CD4-positive, alpha-beta T cell treated with Interleukin-2 at 100 ng/mL for 4 hours (primary cell): ENCODE data around the gene EME2.

Experiments used
- DNase-seq: peaks from one replicate; pipeline ENCODE4 v3.0.0-alpha.2; 2020; ENCODE audit warnings: low spot score

EME2 gene

DNA sequence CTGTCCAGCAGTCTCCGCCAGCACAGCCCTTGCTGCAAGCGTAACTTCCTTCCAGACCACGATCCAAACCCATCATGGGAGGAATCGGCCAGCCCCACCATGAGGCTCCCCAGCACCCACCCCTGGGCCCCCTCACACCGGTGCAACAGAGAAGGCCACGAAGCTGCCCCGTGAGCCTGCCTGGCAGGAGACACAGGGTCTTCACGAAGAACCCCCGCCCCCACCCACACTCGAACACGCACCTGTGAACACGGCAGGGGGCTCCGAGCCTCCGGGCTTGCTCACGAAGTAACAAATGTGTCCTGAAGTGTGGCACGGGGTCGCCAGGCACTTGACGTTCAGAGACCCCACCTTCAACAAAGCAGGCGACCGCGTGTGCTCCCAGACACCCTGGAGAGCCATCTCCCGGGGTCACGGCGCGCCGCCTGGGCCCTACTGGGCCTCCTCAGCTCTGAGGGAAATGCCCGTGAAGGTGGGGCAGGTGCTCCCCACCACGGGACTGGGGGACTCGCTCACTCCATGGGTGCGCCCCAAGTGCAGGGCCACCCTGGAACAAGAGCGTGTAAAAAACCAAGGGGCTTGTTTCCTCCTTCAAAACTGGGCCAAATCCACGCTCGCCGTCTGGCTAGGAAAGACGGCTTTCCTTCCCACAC is 46.4 kb downstream of the EME2 start:
- DNase-seq: no peak

DNA sequence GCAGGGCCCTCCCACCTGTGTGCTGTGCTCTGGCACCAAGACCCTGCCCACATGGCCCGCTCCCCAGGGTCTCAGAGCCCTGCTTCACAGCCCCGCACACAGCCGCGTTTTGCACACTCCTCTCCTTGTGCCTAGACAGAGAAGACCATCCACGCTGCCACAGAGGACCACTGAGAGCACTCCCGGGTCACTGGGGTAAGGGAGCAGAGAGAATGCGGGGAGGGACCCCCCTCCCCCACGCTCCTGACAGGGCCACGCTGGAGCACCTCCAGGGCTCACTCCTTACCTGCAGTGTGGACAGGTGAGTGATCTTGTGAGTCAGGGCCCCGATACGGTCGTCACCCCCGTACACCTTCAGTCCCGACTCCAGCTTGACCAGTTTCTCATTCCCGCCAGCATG is 47.0 kb downstream of the EME2 start:
- no peak for DNase-seq

DNA sequence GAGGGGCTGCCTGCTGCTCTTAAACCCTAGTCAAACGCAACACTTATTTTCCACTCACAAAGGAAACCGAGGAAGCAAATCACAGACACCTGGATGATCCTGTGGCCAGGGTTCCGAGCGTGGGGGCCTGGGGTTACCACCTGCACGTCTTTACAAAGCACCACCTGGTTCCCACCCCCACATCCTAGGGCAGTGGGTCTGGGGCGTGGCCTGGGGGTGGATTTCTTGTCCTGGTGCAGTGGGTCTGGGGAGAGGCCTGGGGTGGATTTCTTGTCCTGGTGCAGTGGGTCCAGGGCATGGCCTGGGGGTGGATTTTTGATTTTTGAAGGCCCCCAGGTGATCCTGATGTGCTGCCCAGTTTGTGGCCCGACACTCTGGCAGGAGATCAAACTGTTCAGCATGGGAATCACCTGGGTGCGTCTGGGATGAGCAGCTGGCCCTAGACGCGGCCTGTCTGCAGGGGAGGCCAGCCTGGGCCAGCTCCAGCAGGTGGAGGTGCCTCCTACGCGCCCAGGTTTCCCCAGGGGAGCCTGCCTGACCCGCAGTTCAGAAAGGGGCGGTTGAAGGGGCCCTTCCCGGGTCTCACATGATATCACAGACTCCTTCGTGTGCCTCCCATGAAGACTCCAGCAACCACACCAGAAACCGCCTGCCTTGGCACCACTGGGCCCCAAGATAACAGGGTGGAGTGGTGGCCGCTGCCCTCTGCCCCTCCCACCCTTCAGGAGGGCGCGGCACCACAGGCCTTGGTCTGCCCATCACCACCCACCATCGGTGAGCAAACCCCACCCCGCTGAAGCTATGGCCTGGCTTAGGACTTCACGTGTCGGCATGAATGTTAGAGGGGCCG is 47.7 kb downstream of the EME2 start:
- DNase-seq: no peak

DNA sequence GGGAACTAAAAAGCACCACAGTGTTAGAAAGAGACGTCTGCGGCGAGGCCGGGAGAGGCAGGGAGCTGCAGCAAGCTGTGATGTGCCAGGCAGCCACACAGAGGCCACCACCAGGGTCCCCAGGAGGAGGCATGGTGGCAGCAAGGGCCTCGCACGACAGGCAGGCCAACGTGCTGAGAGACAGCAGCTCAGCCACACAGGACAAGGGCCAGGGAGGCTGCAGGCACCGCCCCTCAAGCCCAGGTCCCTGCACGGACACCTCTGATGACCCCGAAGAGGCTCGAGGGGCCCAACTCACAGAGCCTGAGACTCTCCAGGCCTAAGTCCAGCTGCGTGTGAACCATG is 48.3 kb downstream of the EME2 start:
- no peak for DNase-seq

DNA sequence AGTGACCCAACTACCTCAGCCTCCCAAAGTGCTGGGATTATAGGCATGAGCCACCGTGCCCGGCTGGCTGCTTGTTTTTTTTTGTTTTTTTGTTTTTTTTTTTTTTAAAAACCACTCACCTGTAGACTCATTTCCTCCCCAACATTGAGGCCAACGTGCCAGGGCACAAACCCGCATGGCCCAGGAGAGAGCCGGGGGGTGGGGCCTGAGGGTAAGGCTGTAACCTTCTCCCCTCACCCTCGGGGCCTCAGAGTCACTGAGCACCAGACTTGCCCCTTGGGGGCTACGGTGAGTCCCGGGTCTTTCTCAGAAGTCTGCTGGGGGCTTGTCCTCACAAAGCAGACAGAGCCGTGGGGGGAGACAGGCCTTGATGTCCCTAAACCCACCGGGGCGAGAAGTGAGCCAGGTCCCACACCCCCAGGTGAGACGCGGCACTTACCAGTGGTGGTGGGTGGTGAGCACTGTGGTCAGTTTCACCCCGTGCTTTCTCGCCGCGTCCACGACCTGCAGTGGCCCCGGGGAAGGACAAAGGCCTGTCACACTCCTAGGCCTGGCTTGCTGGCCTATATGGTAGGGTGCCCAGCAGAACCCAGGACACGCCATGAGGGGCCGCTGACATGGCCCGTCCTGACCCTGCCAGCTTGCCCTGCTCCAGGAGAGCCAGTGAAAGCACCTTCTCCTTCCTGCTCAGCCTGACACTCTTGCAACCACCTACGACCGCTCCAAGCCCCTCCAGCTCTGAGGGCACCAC is 49.4 kb downstream of the EME2 start:
- DNase-seq: no peak

GRCh38 chr16:1822801-1823200 is 50.2 kb downstream of the EME2 start:
- DNase-seq: no peak

- DNase-seq: no peak
Observed at GRCh38 chr16:1823821-1824220, 51.2 kb downstream of the EME2 start.

DNA sequence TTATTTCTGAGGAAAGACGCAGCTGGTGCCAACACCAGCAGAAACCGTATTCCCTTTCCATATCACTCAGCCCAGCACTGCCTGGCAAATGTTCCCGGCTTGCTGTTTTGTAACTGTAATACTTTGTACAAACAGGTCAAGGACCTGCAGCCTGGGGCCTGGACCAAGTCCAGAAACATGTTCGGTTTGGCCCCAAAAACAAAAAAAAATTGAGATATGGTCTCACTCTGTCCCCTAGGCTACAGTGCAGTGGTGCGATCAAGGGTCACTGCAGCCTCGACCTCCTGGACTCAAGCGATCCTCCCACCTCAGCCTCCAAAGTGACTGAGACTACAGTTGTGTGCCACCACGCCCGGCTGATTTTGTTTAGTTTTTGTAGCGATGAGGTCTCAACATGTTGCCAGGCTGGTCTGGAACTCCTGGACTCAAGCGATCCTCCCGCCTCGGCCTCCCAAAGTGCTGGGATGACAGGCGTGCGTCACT is 52.8 kb downstream of the EME2 start:
- no peak for DNase-seq
